ENCODE measurements around the gene ST6GAL1.
A peak's percentile ranks its signal among the peaks of the same experiment; 100 is the strongest.

ST6GAL1 gene

GRCh38 chr3:186929186-186929585 lies 1.1 kb upstream of the ST6GAL1 start:
- peaks cover 28% of the 10 kb centered on the region for H3K4me1 Mint-ChIP-seq (ENCODE audit: low read depth)
- H3K27ac Mint-ChIP-seq, result no peak overlapping the region
- H3K4me3 Mint-ChIP-seq, result no peak overlapping the region

GRCh38 chr3:186929685-186930084 lies 641 bp upstream of the ST6GAL1 start:
- H3K9me3 Mint-ChIP-seq, result no peaks in the 10 kb centered on the region
- H3K36me3 Mint-ChIP-seq (ENCODE audit: low read depth), result peaks cover 23% of the 10 kb centered on the region
- H3K27me3 Mint-ChIP-seq, result no peaks in the 10 kb centered on the region
- peaks cover 28% of the 10 kb centered on the region for H3K4me1 Mint-ChIP-seq (ENCODE audit: low read depth)
- H3K27ac Mint-ChIP-seq, result peak overlapping the region; percentile 94
- peak overlapping the region; percentile 98 for H3K4me3 Mint-ChIP-seq

More at GRCh38 chr3:186929186-186929585, 1.1 kb upstream of the ST6GAL1 start:
- no peaks in the 10 kb centered on the region for H3K9me3 Mint-ChIP-seq
- H3K27me3 Mint-ChIP-seq, result no peaks in the 10 kb centered on the region
- peaks cover 19% of the 10 kb centered on the region for H3K36me3 Mint-ChIP-seq (ENCODE audit: low read depth)

- Mint-ChIP-seq H3K27ac (peak overlapping the region; percentile 94), H3K9me3 (no peaks in the 10 kb centered on the region), H3K27me3 (no peaks in the 10 kb centered on the region), H3K4me3 (peak overlapping the region; percentile 98), H3K36me3 (ENCODE audit: low read depth) (peaks cover 32% of the 10 kb centered on the region), H3K4me1 (ENCODE audit: low read depth) (peaks cover 31% of the 10 kb centered on the region)
Measured at GRCh38 chr3:186930641-186931531, 560 bp downstream of the ST6GAL1 start.

GRCh38 chr3:186931532-186932280 lies 1.4 kb downstream of the ST6GAL1 start:
- peaks cover 31% of the 10 kb centered on the region for H3K4me1 Mint-ChIP-seq (ENCODE audit: low read depth)
- peak overlapping the region; percentile 94 for H3K27ac Mint-ChIP-seq
- peak overlapping the region; percentile 98 for H3K4me3 Mint-ChIP-seq
- H3K36me3 Mint-ChIP-seq (ENCODE audit: low read depth), result peaks cover 37% of the 10 kb centered on the region
- no peaks in the 10 kb centered on the region for H3K27me3 Mint-ChIP-seq
- H3K9me3 Mint-ChIP-seq, result no peaks in the 10 kb centered on the region

- H3K4me3 Mint-ChIP-seq, result peak overlapping the region; percentile 98
- H3K9me3 Mint-ChIP-seq, result no peaks in the 10 kb centered on the region
- H3K36me3 Mint-ChIP-seq (ENCODE audit: low read depth), result peaks cover 43% of the 10 kb centered on the region
- H3K4me1 Mint-ChIP-seq (ENCODE audit: low read depth), result peaks cover 37% of the 10 kb centered on the region
- H3K27me3 Mint-ChIP-seq, result no peaks in the 10 kb centered on the region
- H3K27ac Mint-ChIP-seq, result peak overlapping the region; percentile 94
Measured at GRCh38 chr3:186932281-186933181, 2.2 kb downstream of the ST6GAL1 start.

- H3K4me1 Mint-ChIP-seq (ENCODE audit: low read depth), result peaks cover 45% of the 10 kb centered on the region
Measured at GRCh38 chr3:186933816-186934215, 3.5 kb downstream of the ST6GAL1 start.

GRCh38 chr3:186935133-186935532 lies 4.8 kb downstream of the ST6GAL1 start:
- Mint-ChIP-seq H3K36me3 (ENCODE audit: low read depth) (peaks cover 49% of the 10 kb centered on the region), H3K4me3 (no peak overlapping the region), H3K4me1 (ENCODE audit: low read depth) (peaks cover 45% of the 10 kb centered on the region), H3K27ac (no peak overlapping the region), H3K27me3 (no peaks in the 10 kb centered on the region), H3K9me3 (no peaks in the 10 kb centered on the region)

More at GRCh38 chr3:186933816-186934215, 3.5 kb downstream of the ST6GAL1 start:
- Mint-ChIP-seq H3K9me3 (no peaks in the 10 kb centered on the region), H3K27me3 (no peaks in the 10 kb centered on the region), H3K36me3 (ENCODE audit: low read depth) (peaks cover 47% of the 10 kb centered on the region), H3K27ac (no peak overlapping the region), H3K4me3 (no peak overlapping the region)

GRCh38 chr3:186937017-186937875 lies 6.9 kb downstream of the ST6GAL1 start:
- no peak overlapping the region for H3K4me3 Mint-ChIP-seq
- H3K36me3 Mint-ChIP-seq (ENCODE audit: low read depth), result peaks cover 55% of the 10 kb centered on the region
- H3K4me1 Mint-ChIP-seq (ENCODE audit: low read depth), result peaks cover 46% of the 10 kb centered on the region
- H3K27me3 Mint-ChIP-seq, result no peaks in the 10 kb centered on the region
- no peaks in the 10 kb centered on the region for H3K9me3 Mint-ChIP-seq
- H3K27ac Mint-ChIP-seq, result peak overlapping the region; percentile 26

- H3K4me3 Mint-ChIP-seq, result no peak overlapping the region
- H3K9me3 Mint-ChIP-seq, result no peaks in the 10 kb centered on the region
- no peaks in the 10 kb centered on the region for H3K27me3 Mint-ChIP-seq
- H3K27ac Mint-ChIP-seq, result peak overlapping the region; percentile 5
- H3K4me1 Mint-ChIP-seq (ENCODE audit: low read depth), result peaks cover 31% of the 10 kb centered on the region
- H3K36me3 Mint-ChIP-seq (ENCODE audit: low read depth), result peaks cover 50% of the 10 kb centered on the region
Measured at GRCh38 chr3:186938716-186939115, 8.4 kb downstream of the ST6GAL1 start.

- H3K4me1 Mint-ChIP-seq (ENCODE audit: low read depth), result peaks cover 31% of the 10 kb centered on the region
- H3K4me3 Mint-ChIP-seq, result no peak overlapping the region
- no peaks in the 10 kb centered on the region for H3K9me3 Mint-ChIP-seq
- H3K27me3 Mint-ChIP-seq, result no peaks in the 10 kb centered on the region
- H3K27ac Mint-ChIP-seq, result no peak overlapping the region
- H3K36me3 Mint-ChIP-seq (ENCODE audit: low read depth), result peaks cover 50% of the 10 kb centered on the region
Measured at GRCh38 chr3:186939536-186939935, 9.2 kb downstream of the ST6GAL1 start.

GRCh38 chr3:186940967-186941366 lies 10.6 kb downstream of the ST6GAL1 start:
- no peak overlapping the region for H3K4me3 Mint-ChIP-seq
- H3K9me3 Mint-ChIP-seq, result no peaks in the 10 kb centered on the region
- H3K27ac Mint-ChIP-seq, result no peak overlapping the region
- peaks cover 48% of the 10 kb centered on the region for H3K36me3 Mint-ChIP-seq (ENCODE audit: low read depth)
- peaks cover 28% of the 10 kb centered on the region for H3K4me1 Mint-ChIP-seq (ENCODE audit: low read depth)
- H3K27me3 Mint-ChIP-seq, result no peaks in the 10 kb centered on the region

GRCh38 chr3:186942168-186942567 lies 11.8 kb downstream of the ST6GAL1 start:
- Mint-ChIP-seq H3K4me1 (ENCODE audit: low read depth) (peaks cover 35% of the 10 kb centered on the region), H3K27ac (no peak overlapping the region), H3K27me3 (no peaks in the 10 kb centered on the region), H3K9me3 (no peaks in the 10 kb centered on the region), H3K36me3 (ENCODE audit: low read depth) (peaks cover 51% of the 10 kb centered on the region), H3K4me3 (no peak overlapping the region)

- peak overlapping the region; percentile 13 for H3K27ac Mint-ChIP-seq
- H3K4me1 Mint-ChIP-seq (ENCODE audit: low read depth), result peaks cover 36% of the 10 kb centered on the region
- no peaks in the 10 kb centered on the region for H3K27me3 Mint-ChIP-seq
- no peak overlapping the region for H3K4me3 Mint-ChIP-seq
- peaks cover 58% of the 10 kb centered on the region for H3K36me3 Mint-ChIP-seq (ENCODE audit: low read depth)
- no peaks in the 10 kb centered on the region for H3K9me3 Mint-ChIP-seq
Measured at GRCh38 chr3:186945255-186945823, 15.0 kb downstream of the ST6GAL1 start.
